ENCODE measurements around the gene GPD1L. TPM values are rescaled to one million over a fixed set of nuclear protein-coding genes. Genes with fewer than 3 reads are reported as not detected.
"Not testable (repeated sequence)": the region's sequence is repeated elsewhere in the genome, so short reads cannot be mapped to it uniquely, and the experiment has no call there.

Gene GPD1L
- total RNA-seq, 1 experiment from 2014 or later, result 12.0 TPM

GRCh38 chr3:32097768-32098167 lies 8.7 kb upstream of the GPD1L start:
- H3K9me3 ChIP-seq, result no peaks in the 10 kb centered on the region
- no peaks in the 10 kb centered on the region for H3K27me3 ChIP-seq
- H3K4me3 ChIP-seq, result no peak overlapping the region
- no peaks in the 10 kb centered on the region for H3K36me3 ChIP-seq
- no peak for DNase-seq

DNA sequence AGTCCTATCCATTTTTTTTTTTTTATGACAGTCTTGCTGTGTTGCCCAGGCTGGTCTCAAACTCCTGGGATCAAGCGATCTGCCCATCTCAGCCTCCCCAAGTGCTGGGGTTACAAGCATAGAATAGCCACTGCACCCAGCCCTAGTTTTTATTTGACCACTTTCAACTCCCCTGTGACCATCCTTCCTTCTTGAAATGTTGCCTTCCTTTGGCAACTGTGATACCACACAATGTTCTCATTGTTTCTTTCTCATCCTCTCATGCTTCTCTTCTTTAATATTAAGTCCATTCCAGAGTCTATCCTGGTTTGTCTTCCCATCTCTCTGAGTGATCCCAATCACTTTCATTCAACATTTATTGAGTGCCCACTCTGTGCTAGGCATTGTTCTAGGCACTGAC lies 7.9 kb upstream of the GPD1L start:
- H3K27me3 ChIP-seq, result no peaks in the 10 kb centered on the region
- DNase-seq, result no peak
- H3K36me3 ChIP-seq, result no peaks in the 10 kb centered on the region
- no peak overlapping the region for H3K4me3 ChIP-seq
- H3K9me3 ChIP-seq, result no peaks in the 10 kb centered on the region

- H3K27me3 ChIP-seq, result no peaks in the 10 kb centered on the region
- no peaks in the 10 kb centered on the region for H3K36me3 ChIP-seq
- DNase-seq, result no peak
- no peaks in the 10 kb centered on the region for H3K9me3 ChIP-seq
- no peak overlapping the region for H3K4me3 ChIP-seq
Observed at GRCh38 chr3:32100465-32100864, 6.0 kb upstream of the GPD1L start.

- Histone ChIP-seq H3K36me3 (no peaks in the 10 kb centered on the region), H3K4me3 (no peak overlapping the region), H3K9me3 (no peaks in the 10 kb centered on the region), H3K27me3 (no peaks in the 10 kb centered on the region)
- DNase-seq, result no peak
Observed at GRCh38 chr3:32102289-32102688, 4.1 kb upstream of the GPD1L start.

DNA sequence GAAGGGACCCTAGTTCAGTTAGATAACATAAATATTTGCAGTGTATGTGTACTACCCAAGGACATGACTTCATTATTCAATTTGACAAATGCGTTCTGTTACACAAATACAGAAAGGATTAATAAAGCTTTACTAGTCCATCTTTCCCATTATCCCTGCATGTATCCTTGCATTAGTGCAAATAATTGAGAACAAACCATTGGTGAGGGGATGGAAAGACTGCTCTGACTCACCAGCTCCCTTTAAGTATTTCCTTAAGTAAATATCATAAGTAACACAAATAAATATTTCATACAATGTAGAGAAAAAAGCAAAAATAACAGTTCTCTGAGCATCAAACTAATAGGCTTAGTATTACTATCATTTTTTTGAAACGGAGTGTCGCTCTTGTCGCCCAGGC lies 1.9 kb upstream of the GPD1L start:
- Histone ChIP-seq H3K36me3 (no peaks in the 10 kb centered on the region), H3K9me3 (no peaks in the 10 kb centered on the region), H3K27me3 (no peaks in the 10 kb centered on the region), H3K4me3 (no peak overlapping the region)
- DNase-seq, result no peak

- Histone ChIP-seq H3K9me3 (no peaks in the 10 kb centered on the region), H3K36me3 (no peaks in the 10 kb centered on the region), H3K4me3 (peak overlapping the region; percentile 61; the same call in 1 of the 2 replicates), H3K27me3 (no peaks in the 10 kb centered on the region)
- peak; percentile 26 for DNase-seq
Observed at GRCh38 chr3:32105291-32106131, 909 bp upstream of the GPD1L start.

- H3K36me3 ChIP-seq, result no peaks in the 10 kb centered on the region
- DNase-seq, result no peak
- H3K27me3 ChIP-seq, result no peaks in the 10 kb centered on the region
- H3K9me3 ChIP-seq, result no peaks in the 10 kb centered on the region
- H3K4me3 ChIP-seq, result peak overlapping the region; percentile 61
Observed at GRCh38 chr3:32106929-32107362, 526 bp downstream of the GPD1L start.

GRCh38 chr3:32108224-32108623 lies 1.8 kb downstream of the GPD1L start:
- H3K36me3 ChIP-seq, H3K4me3 ChIP-seq, H3K9me3 ChIP-seq, DNase-seq, H3K27me3 ChIP-seq: not testable (repeated sequence)

- Histone ChIP-seq H3K27me3 (no peaks in the 10 kb centered on the region), H3K4me3 (no peak overlapping the region), H3K36me3 (no peaks in the 10 kb centered on the region), H3K9me3 (no peaks in the 10 kb centered on the region)
- DNase-seq, result peak; percentile 82
Observed at GRCh38 chr3:32109256-32109655, 2.8 kb downstream of the GPD1L start.

DNA sequence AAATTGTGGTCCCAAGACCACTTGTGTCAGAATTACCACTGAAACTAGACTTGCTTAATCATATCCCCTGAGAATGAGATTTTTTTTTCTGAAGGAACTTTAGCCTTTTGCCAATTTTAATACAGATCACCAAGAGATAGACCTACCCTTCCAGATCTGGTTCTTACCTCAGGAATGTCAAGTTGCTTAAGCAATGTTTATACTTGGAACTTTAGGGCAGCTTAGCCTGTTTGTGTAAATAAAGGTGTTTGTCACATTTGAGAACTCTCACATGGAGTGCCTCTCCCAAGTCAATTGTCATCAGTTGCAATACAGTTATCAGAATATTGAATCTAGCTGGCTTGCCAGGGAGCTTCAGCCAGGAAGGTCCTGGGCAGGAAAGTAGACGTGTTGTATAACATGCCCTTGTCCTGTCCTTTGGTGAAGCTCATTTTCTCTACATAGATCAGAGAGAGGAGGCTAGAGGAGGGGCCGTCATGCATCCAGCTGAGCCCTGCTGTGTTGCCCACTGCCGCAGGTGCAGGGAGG lies 3.9 kb downstream of the GPD1L start:
- no peak for DNase-seq
- no peak overlapping the region for H3K4me3 ChIP-seq
- H3K9me3 ChIP-seq, result no peaks in the 10 kb centered on the region
- H3K36me3 ChIP-seq, result no peaks in the 10 kb centered on the region
- no peaks in the 10 kb centered on the region for H3K27me3 ChIP-seq

- Histone ChIP-seq H3K4me3 (no peak overlapping the region), H3K9me3 (no peaks in the 10 kb centered on the region), H3K36me3 (no peaks in the 10 kb centered on the region), H3K27me3 (no peaks in the 10 kb centered on the region)
- no peak for DNase-seq
Observed at GRCh38 chr3:32111560-32111959, 5.1 kb downstream of the GPD1L start.

DNA sequence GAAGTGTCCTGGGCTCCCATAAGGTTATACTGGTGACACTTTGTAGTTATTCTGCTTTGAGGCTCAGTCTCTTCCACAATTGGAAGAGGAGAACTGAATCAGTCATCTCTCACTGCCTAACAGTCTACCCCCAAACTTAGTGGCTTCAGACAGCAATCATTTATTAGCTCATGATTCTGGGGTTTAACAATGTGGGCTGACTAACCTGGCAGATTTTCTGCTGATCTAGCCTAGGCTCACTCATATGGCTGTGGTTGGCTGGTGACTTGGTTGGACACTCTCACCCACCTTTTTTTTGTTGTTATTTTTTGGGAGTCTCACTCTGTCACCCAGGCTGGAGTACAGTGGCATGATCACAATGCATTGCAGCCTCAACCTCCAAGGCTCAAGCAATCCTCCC lies 7.1 kb downstream of the GPD1L start:
- DNase-seq, result no peak
- Histone ChIP-seq H3K36me3 (no peaks in the 10 kb centered on the region), H3K9me3 (no peaks in the 10 kb centered on the region), H3K4me3 (no peak overlapping the region), H3K27me3 (no peaks in the 10 kb centered on the region)

- no peaks in the 10 kb centered on the region for H3K27me3 ChIP-seq
- no peak overlapping the region for H3K4me3 ChIP-seq
- no peaks in the 10 kb centered on the region for H3K36me3 ChIP-seq
- H3K9me3 ChIP-seq, result no peaks in the 10 kb centered on the region
- DNase-seq, result no peak
Observed at GRCh38 chr3:32113981-32114545, 7.6 kb downstream of the GPD1L start.

GRCh38 chr3:32114546-32115386 lies 8.3 kb downstream of the GPD1L start:
- not testable (repeated sequence) for H3K27me3 ChIP-seq, H3K9me3 ChIP-seq, H3K36me3 ChIP-seq, H3K4me3 ChIP-seq, DNase-seq

- Histone ChIP-seq H3K27me3 (no peaks in the 10 kb centered on the region), H3K9me3 (no peaks in the 10 kb centered on the region), H3K4me3 (no peak overlapping the region), H3K36me3 (no peaks in the 10 kb centered on the region)
- DNase-seq, result no peak
Observed at GRCh38 chr3:32117320-32117719, 10.9 kb downstream of the GPD1L start.

DNA sequence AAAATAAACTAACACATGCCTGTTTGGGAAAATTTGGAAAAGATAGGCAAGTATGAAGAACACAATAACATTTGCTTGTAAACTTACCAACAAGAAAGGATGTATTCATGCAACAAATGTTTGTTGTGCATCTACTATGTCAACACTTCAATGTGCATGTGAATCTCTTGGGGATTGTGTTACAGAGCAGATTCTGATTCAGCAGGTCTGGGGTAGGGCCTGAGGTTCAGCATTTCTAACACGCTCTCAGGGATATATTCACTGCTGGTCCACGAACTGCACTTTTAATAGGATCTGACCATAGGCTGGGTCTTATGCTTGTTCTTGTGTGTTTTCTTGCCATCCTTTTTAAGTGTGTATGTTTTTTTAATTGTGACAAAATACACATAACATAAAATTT lies 11.8 kb downstream of the GPD1L start:
- no peaks in the 10 kb centered on the region for H3K27me3 ChIP-seq
- no peaks in the 10 kb centered on the region for H3K36me3 ChIP-seq
- H3K4me3 ChIP-seq, result no peak overlapping the region
- DNase-seq, result no peak
- no peaks in the 10 kb centered on the region for H3K9me3 ChIP-seq

- Histone ChIP-seq H3K36me3 (no peaks in the 10 kb centered on the region), H3K9me3 (no peaks in the 10 kb centered on the region), H3K27me3 (no peaks in the 10 kb centered on the region), H3K4me3 (no peak overlapping the region)
- no peak for DNase-seq
Observed at GRCh38 chr3:32120471-32120870, 14.1 kb downstream of the GPD1L start.

All from MG63 (cell line).